Suprapubic skin (tissue), 4 donors: ENCODE measurements around the gene RSPO3.

Experiments
- EP300 ChIP-seq: sonication (generic); formaldehyde crosslinking; IDR thresholded peaks from one replicate; pipeline ENCODE4 v1.6.1; 2017; ENCODE audit warnings: antibody characterized with exemption
- POLR2A ChIP-seq, 2 donors: fragments of 450-650 bp; IDR thresholded peaks; one replicate each; pipeline ENCODE4 v1.6.1; 2017; ENCODE audit warnings: antibody characterized with exemption in 2 of 2, mild to moderate bottlenecking in 2 of 2, moderate library complexity in 2 of 2
- POLR2AphosphoS5 ChIP-seq, 3 donors: sonication (generic); formaldehyde crosslinking; IDR thresholded peaks; one replicate each; pipeline ENCODE4 v1.6.1; 2017; ENCODE audit warnings: antibody characterized with exemption in 3 of 3
- TF ChIP-seq, protein P1 (sequence below), 2 donors: fragments of 200-600 bp in 1 of 2; fragments of 450-650 bp in 1 of 2; sonication (generic) in 1 of 2; IDR thresholded peaks; one replicate each; pipeline ENCODE4 v1.5.1; 2016 to 2019; ENCODE audit warnings: antibody characterized with exemption in 2 of 2, mild to moderate bottlenecking in 1 of 2, moderate library complexity in 1 of 2

DNA sequence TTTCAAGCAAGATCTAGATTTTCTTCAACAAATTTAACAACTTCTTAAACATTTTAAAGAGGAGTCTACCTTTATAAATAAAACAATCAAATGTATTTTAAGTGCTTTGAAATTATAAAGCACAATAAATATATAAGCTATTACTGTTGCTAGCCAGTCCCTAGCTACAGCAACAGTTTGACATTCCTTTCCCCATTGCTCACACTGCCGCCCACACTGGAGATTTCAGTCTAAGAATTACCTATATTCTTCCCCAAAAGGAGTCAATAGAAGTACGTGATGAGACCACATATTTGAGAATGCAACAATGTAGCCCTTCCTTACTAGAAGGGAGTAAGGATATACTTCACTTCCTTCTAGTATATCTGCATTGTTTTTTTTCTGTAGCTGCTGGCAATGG, 82.8 kb downstream of the RSPO3 start:
- TF ChIP-seq POLR2A (IDR thresholded peaks at IDR 0.05) (no peak), POLR2AphosphoS5 (IDR thresholded peaks at IDR 0.05) (no peak), EP300 (no peak)
- TF ChIP-seq, protein P1, sequence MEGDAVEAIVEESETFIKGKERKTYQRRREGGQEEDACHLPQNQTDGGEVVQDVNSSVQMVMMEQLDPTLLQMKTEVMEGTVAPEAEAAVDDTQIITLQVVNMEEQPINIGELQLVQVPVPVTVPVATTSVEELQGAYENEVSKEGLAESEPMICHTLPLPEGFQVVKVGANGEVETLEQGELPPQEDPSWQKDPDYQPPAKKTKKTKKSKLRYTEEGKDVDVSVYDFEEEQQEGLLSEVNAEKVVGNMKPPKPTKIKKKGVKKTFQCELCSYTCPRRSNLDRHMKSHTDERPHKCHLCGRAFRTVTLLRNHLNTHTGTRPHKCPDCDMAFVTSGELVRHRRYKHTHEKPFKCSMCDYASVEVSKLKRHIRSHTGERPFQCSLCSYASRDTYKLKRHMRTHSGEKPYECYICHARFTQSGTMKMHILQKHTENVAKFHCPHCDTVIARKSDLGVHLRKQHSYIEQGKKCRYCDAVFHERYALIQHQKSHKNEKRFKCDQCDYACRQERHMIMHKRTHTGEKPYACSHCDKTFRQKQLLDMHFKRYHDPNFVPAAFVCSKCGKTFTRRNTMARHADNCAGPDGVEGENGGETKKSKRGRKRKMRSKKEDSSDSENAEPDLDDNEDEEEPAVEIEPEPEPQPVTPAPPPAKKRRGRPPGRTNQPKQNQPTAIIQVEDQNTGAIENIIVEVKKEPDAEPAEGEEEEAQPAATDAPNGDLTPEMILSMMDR (IDR thresholded peaks at IDR 0.05) = no peak
